GM18499 (cell line): ENCODE results near the gene CYSLTR1.
"Not testable (repeated sequence)": the region's sequence is repeated elsewhere in the genome, so short reads cannot be mapped to it uniquely, and the experiment has no call there.

Experiments
- ATAC-seq: cut with Tn5 transposase; IDR thresholded peaks from one replicate; pipeline ENCODE4 v1.9.1; 2021; ENCODE audit warnings: moderate number of reproducible peaks; ENCODE audit not compliant: insufficient read depth, unreplicated experiment

Gene CYSLTR1

DNA sequence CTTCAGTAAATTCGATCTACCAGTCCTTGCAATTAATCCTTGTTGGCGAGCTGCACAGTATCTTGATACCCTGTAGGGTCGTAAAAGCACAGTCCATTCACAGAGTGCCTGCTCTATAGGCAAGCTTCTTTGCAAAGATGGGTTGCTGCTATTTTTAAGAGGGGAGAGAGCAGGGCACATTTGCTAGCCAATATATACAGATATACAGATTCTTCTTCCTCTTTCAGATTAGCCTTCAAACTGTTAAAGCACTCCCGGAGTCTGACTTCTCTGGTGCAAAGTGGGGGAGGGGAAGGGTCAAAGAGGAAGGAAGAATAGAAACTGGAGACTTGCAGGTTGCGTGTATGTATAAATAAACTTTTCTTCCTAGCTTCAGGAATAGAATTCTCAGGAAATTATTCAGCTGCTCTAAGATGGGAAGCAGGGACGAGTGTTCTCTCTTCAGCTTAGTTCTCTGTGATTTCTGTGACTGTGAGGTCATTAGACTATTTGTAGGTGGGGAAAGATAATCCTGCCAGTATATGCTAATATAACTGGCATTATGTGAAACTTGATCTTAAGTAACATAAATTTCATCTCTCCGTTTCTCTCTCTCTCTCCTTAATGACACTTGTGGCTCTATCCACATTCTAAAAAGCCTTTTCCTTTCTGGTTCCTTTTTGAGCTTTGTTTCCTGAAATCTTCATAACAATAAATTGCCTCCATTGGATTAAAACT, at the start of gene CYSLTR1:
Gene CYSLTR1, minus strand, starts transcription at position 242 of the 717 bp plus-strand sequence. CDS start 53,865 bp downstream, outside the sequence.
- ATAC-seq, result peak; percentile 31

- no peak for ATAC-seq
Measured at GRCh38 chrX:78377186-78377585, 49.8 kb upstream of the CYSLTR1 start.

DNA sequence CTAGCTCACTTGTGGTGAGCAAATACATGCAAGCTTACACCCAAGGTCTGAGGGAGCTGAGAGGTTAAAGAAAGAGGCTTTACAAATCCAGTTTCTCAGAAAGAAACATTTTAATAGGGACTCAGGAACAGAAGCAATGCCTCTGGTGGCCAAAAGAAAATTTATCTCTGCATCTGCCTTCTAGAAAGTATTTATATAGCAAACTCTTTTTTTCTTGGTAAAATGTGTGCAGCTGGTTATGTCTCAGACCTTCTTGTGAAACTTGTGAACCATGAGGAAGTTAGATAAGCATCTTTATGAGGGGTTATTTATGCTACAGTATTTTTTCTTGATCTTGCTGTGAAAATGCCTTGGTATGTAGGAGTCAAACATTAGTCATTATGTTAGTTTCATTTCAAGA, 48.5 kb upstream of the CYSLTR1 start:
- no peak for ATAC-seq

GRCh38 chrX:78366576-78366975, 39.2 kb upstream of the CYSLTR1 start:
- ATAC-seq, result no peak

DNA sequence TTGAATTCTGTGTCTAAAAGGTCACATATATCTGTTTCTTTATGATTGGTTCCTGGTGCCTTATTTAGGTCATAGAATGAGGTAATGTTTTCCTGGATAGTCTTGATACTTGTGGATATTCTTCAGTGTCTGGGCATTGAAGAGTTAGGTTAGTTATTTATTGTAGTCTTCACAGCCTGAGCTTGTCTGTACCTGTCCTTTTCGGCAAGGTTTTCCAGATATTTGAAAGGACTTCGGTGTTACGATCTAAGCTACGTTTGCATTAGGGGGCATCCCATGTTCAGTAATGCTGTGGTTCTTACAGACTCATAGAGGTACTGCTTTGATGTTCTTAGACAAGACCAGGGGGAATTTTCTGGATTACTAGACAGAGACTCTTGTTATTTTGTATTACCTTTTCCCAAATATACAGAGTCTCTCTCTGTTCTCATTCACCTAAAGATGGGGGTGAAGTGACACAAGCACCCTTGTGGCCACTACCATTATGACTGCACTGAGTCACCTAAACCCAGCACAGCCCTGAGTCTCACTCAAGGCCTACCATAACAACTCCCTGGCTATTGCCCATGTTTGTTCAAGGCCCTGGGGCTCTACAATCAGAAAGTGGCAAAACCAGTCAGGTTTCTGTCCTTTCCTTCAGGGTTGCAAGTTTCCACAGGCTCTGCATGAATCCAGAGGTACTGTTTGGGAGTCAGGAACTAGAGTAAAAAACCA, 30.1 kb upstream of the CYSLTR1 start:
- ATAC-seq, result no peak

DNA sequence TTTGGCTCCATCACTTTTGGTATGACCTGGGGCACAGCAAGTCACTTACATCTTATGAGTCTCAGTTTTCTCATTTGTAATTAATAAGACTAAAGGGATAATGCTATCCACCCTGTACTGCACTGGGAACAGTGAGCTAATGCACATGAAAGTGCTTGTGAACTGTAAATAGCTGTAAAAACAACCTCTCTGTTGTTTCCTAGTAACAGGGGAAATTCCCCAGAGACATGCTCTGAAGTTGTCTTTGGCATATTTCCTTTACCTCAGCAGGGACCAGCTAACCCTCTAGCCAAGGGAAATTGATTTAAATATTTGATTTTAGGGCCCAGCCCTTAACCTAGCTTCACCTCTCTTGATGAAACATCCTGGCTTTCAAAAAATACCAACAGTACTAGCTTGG, 6.1 kb upstream of the CYSLTR1 start:
- ATAC-seq, result peak; percentile 70

- ATAC-seq, result no peak
Measured at GRCh38 chrX:78331708-78332107, 4.3 kb upstream of the CYSLTR1 start.

DNA sequence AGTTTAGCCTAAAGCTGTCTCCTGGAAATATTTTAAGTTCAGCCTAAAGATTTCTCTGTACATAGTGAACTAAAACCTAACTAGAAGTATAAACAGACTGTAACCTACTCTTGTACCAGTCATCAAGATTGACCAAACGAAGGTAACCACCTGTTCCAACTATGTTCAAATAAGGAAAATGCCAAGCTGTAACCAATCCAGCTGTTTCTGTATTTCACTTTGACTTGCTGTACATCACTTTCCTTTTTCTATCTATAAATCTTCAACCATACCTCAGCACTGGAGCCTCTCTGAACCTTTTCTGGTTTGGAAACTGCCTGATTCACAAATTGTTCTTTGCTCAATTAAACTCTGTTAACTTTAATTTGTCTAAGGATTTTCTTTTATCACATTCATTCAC, 3.1 kb upstream of the CYSLTR1 start:
- ATAC-seq, result no peak

GRCh38 chrX:78330068-78330467, 2.7 kb upstream of the CYSLTR1 start:
- ATAC-seq, result no peak

DNA sequence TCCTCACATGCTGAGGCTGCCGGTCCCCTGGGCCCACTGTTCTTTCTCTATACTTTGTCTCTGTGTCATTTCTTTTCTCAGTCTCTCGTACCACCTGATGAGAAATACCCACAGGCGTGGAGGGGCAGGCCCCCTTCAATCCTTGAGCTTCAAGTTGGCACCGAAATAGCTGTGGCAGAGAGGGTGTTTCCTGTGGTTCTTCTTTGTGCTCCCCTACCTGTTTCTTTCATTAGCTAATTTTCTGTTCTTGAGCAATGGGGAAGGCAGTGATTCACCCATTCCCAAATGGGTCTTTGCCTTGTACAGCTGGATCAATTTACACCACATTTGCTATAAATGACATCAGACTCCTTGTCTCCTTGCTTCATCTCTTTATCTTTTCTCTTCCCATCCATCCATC, 2.1 kb upstream of the CYSLTR1 start:
- no peak for ATAC-seq

GRCh38 chrX:78326401-78326800, 1.0 kb downstream of the CYSLTR1 start:
- ATAC-seq, result no peak

DNA sequence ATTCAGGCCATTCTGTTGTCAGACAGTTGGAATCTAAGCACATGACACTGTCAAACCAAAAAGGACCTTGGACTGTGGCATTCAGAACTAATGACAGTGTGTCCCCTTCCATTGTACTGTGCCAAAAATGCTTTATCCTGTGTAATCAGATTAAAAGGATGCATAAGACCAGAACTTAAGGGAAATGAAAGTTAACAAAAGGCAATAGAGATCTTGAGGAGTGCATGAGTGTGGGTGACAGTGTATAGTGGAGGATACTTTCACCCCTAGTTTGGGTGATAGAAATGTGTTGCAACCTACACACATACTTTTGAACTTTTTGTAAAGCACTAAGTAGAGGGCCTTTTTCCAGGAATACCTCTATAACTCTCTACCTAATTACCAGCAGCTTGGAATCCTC, 4.5 kb downstream of the CYSLTR1 start:
- ATAC-seq, result no peak

DNA sequence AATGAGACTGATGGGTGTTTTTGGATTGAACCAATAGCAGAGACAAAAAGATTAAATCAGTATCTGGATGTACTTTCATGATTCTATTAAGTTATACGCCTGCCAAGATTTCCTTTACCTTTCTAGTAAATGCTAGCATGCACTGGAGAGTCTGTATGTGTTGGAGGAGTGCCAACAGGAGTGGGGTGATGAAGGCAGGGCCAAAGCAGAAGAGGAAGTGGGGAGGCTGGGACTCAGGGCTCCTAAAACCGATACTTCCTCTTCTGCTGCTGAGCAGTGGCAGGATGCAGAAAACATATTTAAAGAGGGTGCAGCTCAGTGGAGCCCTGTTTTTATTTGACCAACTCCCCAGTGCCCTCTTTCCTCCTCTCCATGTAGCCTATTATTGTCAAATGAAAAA, 5.6 kb downstream of the CYSLTR1 start:
- peak; percentile 82 for ATAC-seq

- no peak for ATAC-seq
Measured at GRCh38 chrX:78316265-78316664, 11.1 kb downstream of the CYSLTR1 start.

- ATAC-seq, result no peak
Measured at GRCh38 chrX:78315745-78316144, 11.7 kb downstream of the CYSLTR1 start.

- no peak for ATAC-seq
Measured at GRCh38 chrX:78314561-78314960, 12.8 kb downstream of the CYSLTR1 start.

DNA sequence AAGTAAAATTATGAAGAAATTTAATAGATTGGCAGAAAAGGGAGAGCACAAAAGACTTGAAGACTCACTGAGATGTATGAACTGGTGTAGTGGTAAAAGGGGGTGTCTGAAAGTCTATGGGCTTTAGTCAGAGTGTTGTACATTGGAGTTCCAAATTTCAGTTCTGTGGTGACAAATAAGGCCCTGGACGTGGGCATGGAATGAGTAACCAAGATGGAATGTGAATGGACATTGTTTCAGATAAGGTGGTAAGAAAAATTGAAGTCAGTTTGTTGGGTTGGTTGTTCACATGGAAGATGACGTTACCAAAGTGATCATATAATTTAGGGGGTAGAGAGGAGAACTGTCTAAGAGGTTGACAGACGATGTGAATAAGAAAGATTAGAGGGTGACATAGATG, 13.9 kb downstream of the CYSLTR1 start:
- no peak for ATAC-seq

DNA sequence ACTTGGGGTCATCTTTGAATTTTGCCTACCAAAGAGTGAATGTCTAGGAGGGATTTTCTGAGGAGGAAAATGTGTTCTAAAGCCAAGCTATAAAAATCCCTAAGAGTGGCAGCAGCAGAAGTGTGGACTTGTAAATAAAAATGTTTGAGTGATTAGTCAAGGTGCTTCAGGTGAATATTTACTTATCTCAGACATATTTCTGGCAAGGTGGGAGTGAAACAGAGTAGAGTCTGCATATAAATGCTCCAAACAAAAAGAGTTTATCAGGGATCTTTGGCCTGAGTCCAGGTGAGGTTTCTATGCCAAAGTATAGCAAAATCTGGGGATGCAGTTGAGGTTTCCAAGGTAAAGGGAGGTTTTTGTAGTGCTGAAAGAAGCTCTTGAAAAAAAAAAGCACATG, 19.7 kb downstream of the CYSLTR1 start:
- no peak for ATAC-seq

- ATAC-seq, result no peak
Measured at GRCh38 chrX:78303086-78303485, 24.3 kb downstream of the CYSLTR1 start.

GRCh38 chrX:78300933-78301332, 26.5 kb downstream of the CYSLTR1 start:
- not testable (repeated sequence) for ATAC-seq

GRCh38 chrX:78283511-78283910, 43.9 kb downstream of the CYSLTR1 start:
- no peak for ATAC-seq

DNA sequence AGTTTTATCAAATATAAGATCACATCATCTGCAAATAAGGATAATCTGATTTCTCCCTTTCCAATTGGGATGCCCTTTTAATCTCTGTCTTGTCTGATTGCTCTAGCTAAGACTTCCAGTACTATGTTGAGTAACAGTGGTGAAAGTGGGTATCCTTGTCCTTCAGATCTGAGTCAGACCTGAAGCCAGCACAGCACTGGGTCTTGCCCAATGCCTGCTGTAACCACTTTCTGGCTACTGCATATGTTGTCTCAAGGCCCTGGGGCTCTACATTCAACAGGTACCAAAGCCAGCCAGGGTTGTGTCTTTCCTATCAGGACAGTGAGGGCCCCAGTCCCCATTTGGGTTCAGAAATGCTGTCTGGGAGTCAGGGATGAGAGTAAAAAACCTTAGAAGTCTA, 90.3 kb downstream of the CYSLTR1 start:
- no peak for ATAC-seq
